GM12872 (cell line): ENCODE data around the gene SLC9A9.

ENCODE experiments used
- CTCF ChIP-seq: IDR thresholded peaks from 3 replicates; pipeline ENCODE4 v1.5.1; 2011; ENCODE audit warnings: low read depth, mild to moderate bottlenecking, low read length, moderate library complexity; ENCODE audit not compliant: insufficient read depth

Gene SLC9A9

GRCh38 chr3:143565951-143566350, 282.3 kb downstream of the SLC9A9 start:
- TF ChIP-seq CTCF, result no peak

GRCh38 chr3:143563786-143564185, 284.5 kb downstream of the SLC9A9 start:
- TF ChIP-seq CTCF, result no peak

- TF ChIP-seq CTCF, result no peak
Observed at GRCh38 chr3:143562789-143563188, 285.5 kb downstream of the SLC9A9 start.

- TF ChIP-seq CTCF, result no peak
Observed at GRCh38 chr3:143559296-143559695, 289.0 kb downstream of the SLC9A9 start.

GRCh38 chr3:143552851-143553250, 295.4 kb downstream of the SLC9A9 start:
- TF ChIP-seq CTCF, result no peak

DNA sequence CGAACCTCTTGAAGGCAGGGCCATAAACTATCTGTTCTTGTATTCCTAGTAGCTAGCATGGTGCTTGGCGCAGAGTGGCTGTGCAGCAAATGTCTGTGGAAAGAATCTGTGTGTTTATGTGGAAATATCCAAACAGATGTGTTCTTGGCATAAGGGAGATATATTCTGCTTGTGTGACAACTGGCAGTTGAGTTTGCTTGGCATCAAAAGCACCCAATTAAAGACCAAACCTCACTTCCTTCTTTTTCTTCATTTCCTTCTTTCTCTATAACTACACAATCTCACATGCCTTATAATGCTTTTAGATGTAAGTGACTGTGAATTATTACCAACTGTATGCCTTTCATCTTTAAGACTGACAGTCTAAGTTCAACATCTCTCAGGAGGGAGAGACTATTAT, 296.5 kb downstream of the SLC9A9 start:
- no peak for TF ChIP-seq CTCF

- no peak for TF ChIP-seq CTCF
Observed at GRCh38 chr3:143548861-143549497, 299.3 kb downstream of the SLC9A9 start.
